ENCODE results near the gene IPO4. TPM values are rescaled to one million over a fixed set of nuclear protein-coding genes. Genes with fewer than 3 reads are reported as not detected.

The IPO4 gene
- total RNA-seq, 1 donor from 2014 or later: 10.5 TPM

- DNase-seq (no peak), ATAC-seq (ENCODE audit: poor library complexity) (no peak)
- intact Hi-C loops (cut with DNase I): no loop called here
Observed at GRCh38 chr14:24198814-24199524, 10.4 kb upstream of the IPO4 start.

GRCh38 chr14:24197056-24197450 is 8.4 kb upstream of the IPO4 start:
- DNase-seq: no peak
- no peak for ATAC-seq (ENCODE audit: poor library complexity)
- intact Hi-C loops (cut with DNase I): no loop called here

- ATAC-seq (ENCODE audit: poor library complexity): peak; percentile 28
- intact Hi-C loops (cut with DNase I): no loop called here
- DNase-seq: no peak
Observed at GRCh38 chr14:24196071-24197055, 7.7 kb upstream of the IPO4 start.

- DNase-seq (peak; percentile 94), ATAC-seq (ENCODE audit: poor library complexity) (peak; percentile 98)
- intact Hi-C loops (cut with DNase I): no loop called here
Observed at GRCh38 chr14:24195186-24196070, 6.8 kb upstream of the IPO4 start, which contains the start of gene TM9SF1. TSS of gene TM9SF1 (minus strand) at chr14:24195441. CDS start at chr14:24195019, 422 bp downstream.

- intact Hi-C loops (cut with DNase I): no loop called here
- ATAC-seq (ENCODE audit: poor library complexity) (no peak), DNase-seq (no peak)
Observed at GRCh38 chr14:24194873-24195185, 6.2 kb upstream of the IPO4 start.

GRCh38 chr14:24194186-24194872 is 5.7 kb upstream of the IPO4 start:
- ATAC-seq (ENCODE audit: poor library complexity) (no peak), DNase-seq (no peak)
- intact Hi-C loops (cut with DNase I): no loop called here

GRCh38 chr14:24192933-24193332 is 4.3 kb upstream of the IPO4 start:
- DNase-seq: no peak
- intact Hi-C loops (cut with DNase I): no loop called here
- ATAC-seq (ENCODE audit: poor library complexity): no peak

- no peak for ATAC-seq (ENCODE audit: poor library complexity)
- intact Hi-C loops (cut with DNase I): no loop called here
Observed at GRCh38 chr14:24190416-24190815, 1.8 kb upstream of the IPO4 start.

GRCh38 chr14:24189460-24189859 is 844 bp upstream of the IPO4 start:
- DNase-seq (no peak), ATAC-seq (ENCODE audit: poor library complexity) (no peak)
- intact Hi-C loops (cut with DNase I): no loop called here

More at GRCh38 chr14:24190416-24190815, 1.8 kb upstream of the IPO4 start:
- no peak for DNase-seq

GRCh38 chr14:24189059-24189375 is 401 bp upstream of the IPO4 start:
- intact Hi-C loops (cut with DNase I): no loop called here
- ATAC-seq (ENCODE audit: poor library complexity): no peak

GRCh38 chr14:24187539-24187915 is 1.1 kb downstream of the IPO4 start:
- ATAC-seq (ENCODE audit: poor library complexity) (no peak), DNase-seq (no peak)
- intact Hi-C loops (cut with DNase I): no loop called here

More at GRCh38 chr14:24189059-24189375, 401 bp upstream of the IPO4 start:
- DNase-seq: no peak

- ATAC-seq (ENCODE audit: poor library complexity): no peak
- no peak for DNase-seq
- intact Hi-C loops (cut with DNase I): no loop called here
Observed at GRCh38 chr14:24186831-24187538, 1.6 kb downstream of the IPO4 start.

- ATAC-seq (ENCODE audit: poor library complexity): no peak
- intact Hi-C loops (cut with DNase I): no loop called here
- DNase-seq: no peak
Observed at GRCh38 chr14:24185741-24186140, 2.9 kb downstream of the IPO4 start.

GRCh38 chr14:24185026-24185425 is 3.6 kb downstream of the IPO4 start:
- DNase-seq: no peak
- intact Hi-C loops (cut with DNase I): no loop called here
- ATAC-seq (ENCODE audit: poor library complexity): no peak

GRCh38 chr14:24184104-24184970 is 4.3 kb downstream of the IPO4 start:
- intact Hi-C loops (cut with DNase I): no loop called here
- DNase-seq (no peak), ATAC-seq (ENCODE audit: poor library complexity) (no peak)

- DNase-seq: no peak
- ATAC-seq (ENCODE audit: poor library complexity): no peak
- intact Hi-C loops (cut with DNase I): no loop called here
Observed at GRCh38 chr14:24183014-24183481, 5.6 kb downstream of the IPO4 start.

Measured in Right ventricle myocardium superior (tissue), 1 donor.